ENCODE results near the gene PTPRE. TPM values are rescaled to one million over a fixed set of nuclear protein-coding genes. Genes with fewer than 3 reads are reported as not detected.

The PTPRE gene
- total RNA-seq, 2 donors from 2014 or later: 11.3 to 23.5 TPM

DNA sequence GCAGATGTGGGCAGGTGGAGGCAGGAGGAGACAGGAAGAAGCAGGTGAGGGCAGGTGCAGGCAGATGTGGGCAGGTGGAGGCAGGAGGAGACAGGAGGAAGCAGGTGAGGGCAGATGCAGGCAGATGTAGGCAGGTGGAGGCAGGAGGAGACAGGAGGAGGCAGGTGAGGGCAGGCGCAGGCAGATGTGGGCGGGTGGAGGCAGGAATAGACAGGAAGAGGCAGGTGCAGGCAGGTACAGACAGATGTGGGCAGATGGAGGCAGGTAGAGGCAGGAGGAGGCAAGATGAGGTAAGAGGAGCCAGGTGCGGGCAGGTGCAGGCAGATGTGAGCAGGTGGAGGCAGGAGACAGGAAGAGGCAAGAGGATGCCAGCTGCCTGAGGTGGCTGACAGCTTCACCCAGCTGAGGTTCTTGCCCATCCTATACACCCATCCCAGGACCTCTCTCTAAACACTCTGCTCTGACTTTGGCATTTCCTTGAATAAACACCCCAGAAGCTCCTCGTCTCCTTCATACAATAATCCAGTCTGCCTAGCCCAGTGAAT lies 33.0 kb downstream of the PTPRE start:
- TF ChIP-seq, protein P1, sequence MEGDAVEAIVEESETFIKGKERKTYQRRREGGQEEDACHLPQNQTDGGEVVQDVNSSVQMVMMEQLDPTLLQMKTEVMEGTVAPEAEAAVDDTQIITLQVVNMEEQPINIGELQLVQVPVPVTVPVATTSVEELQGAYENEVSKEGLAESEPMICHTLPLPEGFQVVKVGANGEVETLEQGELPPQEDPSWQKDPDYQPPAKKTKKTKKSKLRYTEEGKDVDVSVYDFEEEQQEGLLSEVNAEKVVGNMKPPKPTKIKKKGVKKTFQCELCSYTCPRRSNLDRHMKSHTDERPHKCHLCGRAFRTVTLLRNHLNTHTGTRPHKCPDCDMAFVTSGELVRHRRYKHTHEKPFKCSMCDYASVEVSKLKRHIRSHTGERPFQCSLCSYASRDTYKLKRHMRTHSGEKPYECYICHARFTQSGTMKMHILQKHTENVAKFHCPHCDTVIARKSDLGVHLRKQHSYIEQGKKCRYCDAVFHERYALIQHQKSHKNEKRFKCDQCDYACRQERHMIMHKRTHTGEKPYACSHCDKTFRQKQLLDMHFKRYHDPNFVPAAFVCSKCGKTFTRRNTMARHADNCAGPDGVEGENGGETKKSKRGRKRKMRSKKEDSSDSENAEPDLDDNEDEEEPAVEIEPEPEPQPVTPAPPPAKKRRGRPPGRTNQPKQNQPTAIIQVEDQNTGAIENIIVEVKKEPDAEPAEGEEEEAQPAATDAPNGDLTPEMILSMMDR (IDR thresholded peaks at IDR 0.05): no peak
- H3K9me3 ChIP-seq: no peaks in the 10 kb centered on the region
- H3K27me3 ChIP-seq: no peaks in the 10 kb centered on the region
- peak; percentile 50 for DNase-seq (ENCODE audit: low spot score)
- H3K4me1 ChIP-seq: peaks cover 0 to 13% of the 10 kb centered on the region in 2 donors
- H3K36me3 ChIP-seq: peaks cover 2% of the 10 kb centered on the region
- H3K27ac ChIP-seq: no peak overlapping the region
- no peak overlapping the region for H3K4me3 ChIP-seq

DNA sequence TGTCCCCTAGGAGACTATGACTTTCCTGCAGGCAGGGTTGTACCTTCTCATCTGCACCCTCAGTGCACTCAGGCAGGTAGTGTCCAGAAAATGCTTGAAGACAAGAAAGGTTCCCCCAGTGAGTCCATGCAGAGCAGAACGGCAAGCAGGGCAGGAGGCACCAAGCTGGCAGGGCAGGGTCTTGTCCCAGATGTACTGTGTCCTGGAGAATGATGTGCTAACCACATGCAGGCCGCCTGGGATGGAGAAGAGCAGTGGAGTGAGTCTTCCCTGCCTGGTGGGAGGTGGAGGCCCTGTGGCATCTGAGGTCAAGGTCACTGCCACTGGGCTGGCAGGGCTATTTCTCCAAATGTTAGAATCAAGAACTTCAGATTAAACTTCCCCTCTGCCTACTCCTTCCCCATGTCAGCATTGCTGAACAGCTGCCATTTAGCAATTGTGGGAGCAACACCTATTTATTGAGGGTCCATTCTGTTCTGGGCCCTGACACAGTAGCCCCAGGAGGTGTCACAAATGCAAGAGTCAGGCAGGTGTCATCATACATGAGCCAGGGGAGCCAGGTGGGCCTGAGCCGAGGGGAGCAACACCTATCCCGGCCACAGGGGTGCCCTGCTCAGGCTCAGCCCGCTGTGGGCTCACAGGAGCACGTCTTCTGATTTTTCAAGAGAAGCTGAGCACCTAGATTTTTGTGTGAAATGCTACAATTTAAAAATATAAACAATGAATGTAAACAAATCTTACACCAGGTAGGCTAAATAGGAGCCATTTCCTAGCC lies 34.1 kb downstream of the PTPRE start:
- TF ChIP-seq, protein P1 (IDR thresholded peaks at IDR 0.05): no peak
- H3K9me3 ChIP-seq: no peaks in the 10 kb centered on the region

DNA sequence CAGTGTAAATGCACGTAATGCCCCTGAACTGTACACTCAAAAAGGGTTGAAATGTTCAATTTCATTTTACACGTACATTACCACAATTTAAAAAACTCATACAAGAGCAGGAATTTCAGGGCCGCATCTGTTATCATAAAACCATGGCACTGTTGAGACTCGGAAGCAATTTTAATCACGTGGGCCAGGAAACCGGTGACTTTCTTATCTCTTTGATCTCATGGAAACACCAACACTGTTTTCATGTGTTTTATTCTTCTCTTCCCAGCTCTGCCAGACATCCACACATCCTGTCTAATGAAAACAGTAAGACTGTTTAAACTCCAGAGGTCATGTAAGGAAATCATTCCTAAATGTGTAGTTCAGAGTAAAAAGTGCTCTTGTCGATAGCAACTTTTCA lies 35.9 kb downstream of the PTPRE start:
- Histone ChIP-seq H3K27me3 (no peaks in the 10 kb centered on the region), H3K36me3 (no peaks in the 10 kb centered on the region), H3K4me1 (peaks cover 0 to 15% of the 10 kb centered on the region in 2 donors), H3K27ac (no peak overlapping the region), H3K9me3 (no peaks in the 10 kb centered on the region), H3K4me3 (no peak overlapping the region)
- TF ChIP-seq, protein P1 (IDR thresholded peaks at IDR 0.05): no peak
- no peak for DNase-seq (ENCODE audit: low spot score)

More for the DNA sequence above, 34.1 kb downstream of the PTPRE start:
- H3K27me3 ChIP-seq: no peaks in the 10 kb centered on the region
- peaks cover 0 to 21% of the 10 kb centered on the region in 2 donors for H3K4me1 ChIP-seq
- H3K36me3 ChIP-seq: no peaks in the 10 kb centered on the region
- DNase-seq (ENCODE audit: low spot score): peak; percentile 32
- H3K27ac ChIP-seq: no peak overlapping the region
- H3K4me3 ChIP-seq: no peak overlapping the region

DNA sequence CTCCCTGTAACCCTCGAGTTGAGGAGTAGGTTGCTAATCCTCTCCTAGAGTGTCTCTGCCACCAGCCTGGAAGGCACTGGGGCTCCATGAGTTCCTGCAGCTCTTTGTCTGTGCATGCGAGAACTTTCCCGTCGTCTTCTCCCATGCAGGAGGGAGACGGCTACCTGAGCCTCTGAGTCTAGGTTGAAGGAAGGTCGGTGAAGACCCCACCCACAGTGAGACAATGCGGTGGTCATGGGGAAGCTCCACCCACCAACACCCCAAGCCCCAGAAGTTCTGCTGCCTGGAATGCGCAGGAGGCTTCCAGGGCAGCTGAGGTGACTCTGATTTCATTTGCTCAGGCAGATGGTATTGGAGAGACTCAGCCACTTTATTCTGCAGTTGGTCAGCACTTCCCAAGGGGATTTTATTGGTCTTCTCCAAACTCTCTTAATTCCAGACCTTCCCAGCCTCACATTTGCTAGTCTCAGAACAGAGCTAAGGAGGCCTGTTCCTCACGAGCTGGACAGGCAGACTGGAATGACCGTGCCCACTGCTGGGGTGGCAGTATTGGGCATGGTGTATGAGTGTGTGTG lies 36.5 kb downstream of the PTPRE start:
- Histone ChIP-seq H3K4me3 (no peak overlapping the region), H3K4me1 (peaks cover 0 to 9% of the 10 kb centered on the region in 2 donors), H3K27me3 (no peaks in the 10 kb centered on the region)

DNA sequence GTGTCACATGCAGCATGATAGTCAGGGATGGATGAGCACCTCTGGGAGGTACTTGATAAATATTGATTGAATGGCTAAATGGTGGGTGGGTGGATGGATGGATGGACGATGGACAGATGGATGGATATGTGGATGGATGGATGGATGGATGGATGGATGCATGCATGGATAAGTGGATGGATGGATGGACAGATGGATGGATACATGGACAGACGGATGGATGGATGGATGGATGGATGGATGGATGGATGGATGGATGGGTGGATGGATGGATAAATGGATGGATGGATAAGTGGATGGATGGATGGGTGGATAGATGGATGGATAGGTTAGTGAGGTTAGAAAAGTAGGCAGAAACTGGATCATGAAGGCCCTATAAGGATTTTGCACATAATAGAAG lies 37.4 kb downstream of the PTPRE start:
- Histone ChIP-seq H3K27me3 (no peaks in the 10 kb centered on the region), H3K36me3 (no peaks in the 10 kb centered on the region), H3K4me3 (no peak overlapping the region), H3K9me3 (no peaks in the 10 kb centered on the region), H3K4me1 (peaks cover 0 to 8% of the 10 kb centered on the region in 2 donors), H3K27ac (no peak overlapping the region)
- TF ChIP-seq, protein P1 (IDR thresholded peaks at IDR 0.05): no peak
- DNase-seq (ENCODE audit: low spot score): peak; percentile 9

More for the DNA sequence above, 36.5 kb downstream of the PTPRE start:
- no peaks in the 10 kb centered on the region for H3K9me3 ChIP-seq
- H3K36me3 ChIP-seq: no peaks in the 10 kb centered on the region
- DNase-seq (ENCODE audit: low spot score): peak; percentile 53
- TF ChIP-seq, protein P1 (IDR thresholded peaks at IDR 0.05): no peak
- no peak overlapping the region for H3K27ac ChIP-seq

Measured in right atrium auricular region (tissue), 2 donors.